Measurements from ENCODE around the gene ASTL.

DNA sequence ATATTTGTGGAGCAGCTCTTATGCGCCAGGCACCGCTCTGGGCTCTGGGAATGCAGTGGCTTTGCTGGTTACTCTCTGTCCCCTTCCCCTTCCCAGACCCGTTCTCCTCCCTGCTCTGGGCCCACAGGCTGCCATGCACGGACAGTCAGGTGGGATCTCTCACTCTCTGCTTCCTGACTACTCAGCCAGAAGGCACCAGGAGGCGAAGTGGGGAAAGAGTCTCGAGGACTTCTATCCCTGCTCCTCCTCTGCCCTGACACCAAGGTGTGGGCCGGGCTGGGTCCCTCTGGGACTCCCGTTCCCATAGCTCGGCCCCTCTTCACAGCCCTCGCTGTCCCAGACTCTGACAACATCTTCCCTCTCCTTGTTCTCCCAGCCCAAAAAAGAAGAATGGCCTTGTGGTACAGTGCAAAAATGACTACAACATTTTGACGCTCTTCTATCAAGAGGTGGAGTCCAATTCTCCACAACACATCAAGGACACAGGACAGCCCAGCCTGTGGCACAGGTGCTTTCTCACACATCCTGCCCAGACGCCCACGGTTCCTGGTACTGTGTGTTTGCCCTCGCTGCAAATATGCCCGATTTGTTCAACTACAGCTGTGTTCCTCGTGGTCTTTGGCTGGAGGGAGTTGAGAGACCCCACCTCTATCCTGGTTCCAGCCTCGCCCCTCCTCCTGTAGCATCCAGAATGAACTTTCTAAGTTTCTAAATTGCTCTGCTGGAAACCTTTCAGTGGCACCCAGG is 21.0 kb upstream of the ASTL start:
- no peak for TF ChIP-seq CTCF (IDR thresholded peaks at IDR 0.05; ENCODE audit: low read length)
- no peak for TF ChIP-seq EZH2 (optimal IDR thresholded peaks at IDR 0.05; ENCODE audit: low read depth, low read length)
